Measurements from ENCODE around the gene KRTAP10-11. TPM values are rescaled to one million over a fixed set of nuclear protein-coding genes. Genes with fewer than 3 reads are reported as not detected.

The KRTAP10-11 gene
- total RNA-seq, 1 donor from 2014 or later = not detected

- TF ChIP-seq CTCF (IDR thresholded peaks at IDR 0.05; ENCODE audit: insufficient read depth, low read length, poor library complexity, severe bottlenecking) = no peak
- no peaks in the 10 kb centered on the region for H3K36me3 ChIP-seq (ENCODE audit: control insufficient read depth, insufficient read depth, low read length)
- H3K27me3 ChIP-seq (ENCODE audit: control insufficient read depth, insufficient read depth, low read length) = peaks cover 3% of the 10 kb centered on the region
- no peak overlapping the region for H3K4me3 ChIP-seq (ENCODE audit: low read depth, low read length)
- DNase-seq (ENCODE audit: low read depth) = no peak
These were observed 6.9 kb upstream of the KRTAP10-11 start for GRCh38 chr21:44639331-44639655.

GRCh38 chr21:44640761-44641160 is 5.5 kb upstream of the KRTAP10-11 start:
- Histone ChIP-seq H3K36me3 (ENCODE audit: control insufficient read depth, insufficient read depth, low read length) (no peaks in the 10 kb centered on the region), H3K27me3 (ENCODE audit: control insufficient read depth, insufficient read depth, low read length) (peaks cover 3% of the 10 kb centered on the region), H3K4me3 (ENCODE audit: low read depth, low read length) (no peak overlapping the region)
- no peak for TF ChIP-seq CTCF (IDR thresholded peaks at IDR 0.05; ENCODE audit: insufficient read depth, low read length, poor library complexity, severe bottlenecking)
- no peak for DNase-seq (ENCODE audit: low read depth)

GRCh38 chr21:44643741-44644310 is 2.4 kb upstream of the KRTAP10-11 start:
- no peaks in the 10 kb centered on the region for H3K27me3 ChIP-seq (ENCODE audit: control insufficient read depth, insufficient read depth, low read length)
- DNase-seq (ENCODE audit: low read depth) = no peak
- no peak for TF ChIP-seq CTCF (IDR thresholded peaks at IDR 0.05; ENCODE audit: insufficient read depth, low read length, poor library complexity, severe bottlenecking)
- H3K36me3 ChIP-seq (ENCODE audit: control insufficient read depth, insufficient read depth, low read length) = no peaks in the 10 kb centered on the region
- H3K4me3 ChIP-seq (ENCODE audit: low read depth, low read length) = no peak overlapping the region

- Histone ChIP-seq H3K36me3 (ENCODE audit: control insufficient read depth, insufficient read depth, low read length) (no peaks in the 10 kb centered on the region), H3K27me3 (ENCODE audit: control insufficient read depth, insufficient read depth, low read length) (no peaks in the 10 kb centered on the region), H3K4me3 (ENCODE audit: low read depth, low read length) (no peak overlapping the region)
- no peak for TF ChIP-seq CTCF (IDR thresholded peaks at IDR 0.05; ENCODE audit: insufficient read depth, low read length, poor library complexity, severe bottlenecking)
- DNase-seq (ENCODE audit: low read depth) = no peak
These were observed 1.3 kb upstream of the KRTAP10-11 start for GRCh38 chr21:44644878-44645277.

GRCh38 chr21:44647222-44647552 is 973 bp downstream of the KRTAP10-11 start:
- Histone ChIP-seq H3K27me3 (ENCODE audit: control insufficient read depth, insufficient read depth, low read length) (no peaks in the 10 kb centered on the region), H3K4me3 (ENCODE audit: low read depth, low read length) (no peak overlapping the region), H3K36me3 (ENCODE audit: control insufficient read depth, insufficient read depth, low read length) (no peaks in the 10 kb centered on the region)
- TF ChIP-seq CTCF (IDR thresholded peaks at IDR 0.05; ENCODE audit: insufficient read depth, low read length, poor library complexity, severe bottlenecking) = no peak
- DNase-seq (ENCODE audit: low read depth) = no peak

- no peaks in the 10 kb centered on the region for H3K27me3 ChIP-seq (ENCODE audit: control insufficient read depth, insufficient read depth, low read length)
- DNase-seq (ENCODE audit: low read depth) = no peak
- H3K36me3 ChIP-seq (ENCODE audit: control insufficient read depth, insufficient read depth, low read length) = no peaks in the 10 kb centered on the region
- no peak for TF ChIP-seq CTCF (IDR thresholded peaks at IDR 0.05; ENCODE audit: insufficient read depth, low read length, poor library complexity, severe bottlenecking)
- H3K4me3 ChIP-seq (ENCODE audit: low read depth, low read length) = no peak overlapping the region
These were observed 2.5 kb downstream of the KRTAP10-11 start for GRCh38 chr21:44648557-44649311.
